Measurements from ENCODE around the gene STAG1.

STAG1 gene

DNA sequence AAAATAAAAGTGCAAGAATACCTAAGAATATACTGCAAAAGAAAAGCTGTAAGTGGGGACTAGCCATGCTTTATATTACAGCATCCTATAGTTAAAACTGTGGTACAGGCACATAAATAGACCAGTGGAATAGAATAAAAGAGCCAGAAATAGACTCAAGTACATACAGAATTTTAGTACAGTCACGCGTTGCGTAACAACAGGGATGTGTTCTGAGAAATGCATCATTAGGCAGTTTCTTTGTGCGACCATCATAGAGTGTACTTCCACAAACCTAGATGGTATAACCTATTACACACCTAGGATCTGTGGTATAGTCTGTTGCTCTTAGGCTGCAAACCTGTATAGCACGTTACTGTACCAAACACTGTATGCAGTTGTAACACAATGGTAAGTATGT, 440.2 kb downstream of the STAG1 start:
- Histone ChIP-seq H3K4me1 (ENCODE audit: control insufficient read depth, insufficient read depth, low read length, unreplicated experiment) (no peaks in the 10 kb centered on the region), H3K27ac (ENCODE audit: low read depth, low read length) (no peak overlapping the region), H3K36me3 (ENCODE audit: insufficient read depth, low read length) (no peaks in the 10 kb centered on the region), H2AFZ (ENCODE audit: low read length, unreplicated experiment) (no peak overlapping the region), H3K79me2 (ENCODE audit: control insufficient read depth, insufficient read depth, low read length, unreplicated experiment) (no peaks in the 10 kb centered on the region), H3K27me3 (ENCODE audit: insufficient read depth, low read length) (no peaks in the 10 kb centered on the region), H3K4me3 (ENCODE audit: low read depth, low read length) (no peak overlapping the region)

GRCh38 chr3:136311261-136311660, 440.9 kb downstream of the STAG1 start:
- H3K79me2 ChIP-seq (ENCODE audit: control insufficient read depth, insufficient read depth, low read length, unreplicated experiment), result no peaks in the 10 kb centered on the region
- no peak overlapping the region for H2AFZ ChIP-seq (ENCODE audit: low read length, unreplicated experiment)
- H3K27ac ChIP-seq (ENCODE audit: low read depth, low read length), result no peak overlapping the region
- no peaks in the 10 kb centered on the region for H3K27me3 ChIP-seq (ENCODE audit: insufficient read depth, low read length)
- H3K36me3 ChIP-seq (ENCODE audit: insufficient read depth, low read length), result no peaks in the 10 kb centered on the region
- no peak overlapping the region for H3K4me3 ChIP-seq (ENCODE audit: low read depth, low read length)
- no peaks in the 10 kb centered on the region for H3K4me1 ChIP-seq (ENCODE audit: control insufficient read depth, insufficient read depth, low read length, unreplicated experiment)

DNA sequence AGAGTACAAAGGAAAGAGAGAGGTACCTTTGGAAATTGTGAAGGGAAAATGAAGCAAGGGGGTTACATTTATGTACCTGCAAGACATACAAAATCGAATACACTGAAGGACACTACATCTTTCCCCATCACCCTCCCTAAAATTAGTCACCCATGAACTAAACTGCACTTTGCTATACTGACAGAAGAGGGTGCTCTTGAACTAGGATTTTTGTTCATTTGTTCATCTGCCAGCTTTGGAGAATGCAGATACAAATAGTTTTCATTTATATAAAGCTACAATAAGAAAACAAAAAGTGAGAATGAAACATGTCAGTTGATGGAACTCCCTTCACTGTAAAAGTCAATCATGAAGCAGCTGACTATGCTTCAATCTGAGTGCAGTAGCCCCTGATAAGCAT, 446.3 kb downstream of the STAG1 start:
- Histone ChIP-seq H3K27me3 (ENCODE audit: insufficient read depth, low read length) (no peaks in the 10 kb centered on the region), H3K36me3 (ENCODE audit: insufficient read depth, low read length) (no peaks in the 10 kb centered on the region), H3K4me1 (ENCODE audit: control insufficient read depth, insufficient read depth, low read length, unreplicated experiment) (no peaks in the 10 kb centered on the region), H3K27ac (ENCODE audit: low read depth, low read length) (no peak overlapping the region), H2AFZ (ENCODE audit: low read length, unreplicated experiment) (no peak overlapping the region), H3K79me2 (ENCODE audit: control insufficient read depth, insufficient read depth, low read length, unreplicated experiment) (no peaks in the 10 kb centered on the region), H3K4me3 (ENCODE audit: low read depth, low read length) (no peak overlapping the region)

- Histone ChIP-seq H3K36me3 (ENCODE audit: insufficient read depth, low read length) (no peaks in the 10 kb centered on the region), H3K4me1 (ENCODE audit: control insufficient read depth, insufficient read depth, low read length, unreplicated experiment) (no peaks in the 10 kb centered on the region), H3K27ac (ENCODE audit: low read depth, low read length) (no peak overlapping the region), H3K79me2 (ENCODE audit: control insufficient read depth, insufficient read depth, low read length, unreplicated experiment) (no peaks in the 10 kb centered on the region), H3K27me3 (ENCODE audit: insufficient read depth, low read length) (no peaks in the 10 kb centered on the region), H3K4me3 (ENCODE audit: low read depth, low read length) (no peak overlapping the region), H2AFZ (ENCODE audit: low read length, unreplicated experiment) (no peak overlapping the region)
Observed at GRCh38 chr3:136300444-136300843, 451.7 kb downstream of the STAG1 start.

- H3K36me3 ChIP-seq (ENCODE audit: insufficient read depth, low read length), result no peaks in the 10 kb centered on the region
Observed at GRCh38 chr3:136297826-136298225, 454.4 kb downstream of the STAG1 start.

DNA sequence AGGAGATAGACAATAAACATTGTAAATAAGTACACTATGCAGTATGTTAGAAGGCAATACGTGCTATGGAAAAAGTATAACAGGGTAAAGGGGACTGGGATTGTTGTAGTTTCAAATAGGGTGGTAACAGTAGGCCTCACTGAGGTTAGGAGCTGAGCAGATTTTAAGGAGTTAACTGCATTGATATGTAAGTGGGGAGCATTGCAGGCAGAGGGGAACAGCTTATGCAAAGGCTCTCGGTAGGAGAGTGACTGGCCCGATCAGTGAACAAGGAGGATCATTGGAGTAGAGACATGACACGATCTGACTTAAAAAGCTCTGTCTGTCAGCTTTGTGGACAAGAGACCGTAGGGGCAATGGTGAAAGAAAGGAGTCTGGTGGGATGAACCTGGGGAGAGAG, 455.2 kb downstream of the STAG1 start:
- Histone ChIP-seq H3K27ac (ENCODE audit: low read depth, low read length) (no peak overlapping the region), H3K4me1 (ENCODE audit: control insufficient read depth, insufficient read depth, low read length, unreplicated experiment) (no peaks in the 10 kb centered on the region), H3K27me3 (ENCODE audit: insufficient read depth, low read length) (no peaks in the 10 kb centered on the region), H3K36me3 (ENCODE audit: insufficient read depth, low read length) (no peaks in the 10 kb centered on the region), H3K79me2 (ENCODE audit: control insufficient read depth, insufficient read depth, low read length, unreplicated experiment) (no peaks in the 10 kb centered on the region), H3K4me3 (ENCODE audit: low read depth, low read length) (no peak overlapping the region), H2AFZ (ENCODE audit: low read length, unreplicated experiment) (no peak overlapping the region)

More at GRCh38 chr3:136297826-136298225, 454.4 kb downstream of the STAG1 start:
- no peak overlapping the region for H2AFZ ChIP-seq (ENCODE audit: low read length, unreplicated experiment)
- no peaks in the 10 kb centered on the region for H3K4me1 ChIP-seq (ENCODE audit: control insufficient read depth, insufficient read depth, low read length, unreplicated experiment)
- H3K79me2 ChIP-seq (ENCODE audit: control insufficient read depth, insufficient read depth, low read length, unreplicated experiment), result no peaks in the 10 kb centered on the region
- H3K27me3 ChIP-seq (ENCODE audit: insufficient read depth, low read length), result no peaks in the 10 kb centered on the region
- no peak overlapping the region for H3K4me3 ChIP-seq (ENCODE audit: low read depth, low read length)
- no peak overlapping the region for H3K27ac ChIP-seq (ENCODE audit: low read depth, low read length)

DNA sequence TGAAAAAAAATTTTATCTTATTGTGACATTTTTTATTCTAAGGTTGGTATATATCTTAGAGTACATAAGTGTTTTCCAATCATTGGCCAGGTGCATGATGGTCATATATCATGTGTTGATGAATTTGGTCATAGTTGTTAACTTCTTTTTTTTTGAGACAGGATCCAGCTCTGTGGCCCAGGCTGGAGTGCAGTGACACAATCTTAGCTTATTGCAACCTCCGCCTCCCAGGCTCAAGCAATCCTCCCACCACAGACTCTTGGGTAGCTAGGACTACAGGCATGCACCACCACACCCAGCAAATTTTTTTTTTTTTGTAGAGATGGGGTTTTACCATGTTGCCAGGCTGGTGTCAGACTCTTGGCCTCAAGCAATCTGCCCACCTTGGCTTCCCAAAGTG, 458.0 kb downstream of the STAG1 start:
- H2AFZ ChIP-seq (ENCODE audit: low read length, unreplicated experiment), result no peak overlapping the region
- no peaks in the 10 kb centered on the region for H3K79me2 ChIP-seq (ENCODE audit: control insufficient read depth, insufficient read depth, low read length, unreplicated experiment)
- no peak overlapping the region for H3K27ac ChIP-seq (ENCODE audit: low read depth, low read length)
- peaks cover 5% of the 10 kb centered on the region; the same call in 1 of the 2 replicates for H3K36me3 ChIP-seq (ENCODE audit: insufficient read depth, low read length)
- H3K27me3 ChIP-seq (ENCODE audit: insufficient read depth, low read length), result no peaks in the 10 kb centered on the region
- no peak overlapping the region for H3K4me3 ChIP-seq (ENCODE audit: low read depth, low read length)
- H3K4me1 ChIP-seq (ENCODE audit: control insufficient read depth, insufficient read depth, low read length, unreplicated experiment), result no peaks in the 10 kb centered on the region

- Histone ChIP-seq H3K79me2 (ENCODE audit: control insufficient read depth, insufficient read depth, low read length, unreplicated experiment) (no peaks in the 10 kb centered on the region), H2AFZ (ENCODE audit: low read length, unreplicated experiment) (no peak overlapping the region), H3K27ac (ENCODE audit: low read depth, low read length) (no peak overlapping the region), H3K27me3 (ENCODE audit: insufficient read depth, low read length) (no peaks in the 10 kb centered on the region), H3K4me1 (ENCODE audit: control insufficient read depth, insufficient read depth, low read length, unreplicated experiment) (no peaks in the 10 kb centered on the region), H3K36me3 (ENCODE audit: insufficient read depth, low read length) (peaks cover 5% of the 10 kb centered on the region; the same call in 1 of the 2 replicates), H3K4me3 (ENCODE audit: low read depth, low read length) (no peak overlapping the region)
Observed at GRCh38 chr3:136293279-136293678, 458.9 kb downstream of the STAG1 start.

- peaks cover 5% of the 10 kb centered on the region; the same call in 1 of the 2 replicates for H3K36me3 ChIP-seq (ENCODE audit: insufficient read depth, low read length)
Observed at GRCh38 chr3:136292500-136292899, 459.7 kb downstream of the STAG1 start.

DNA sequence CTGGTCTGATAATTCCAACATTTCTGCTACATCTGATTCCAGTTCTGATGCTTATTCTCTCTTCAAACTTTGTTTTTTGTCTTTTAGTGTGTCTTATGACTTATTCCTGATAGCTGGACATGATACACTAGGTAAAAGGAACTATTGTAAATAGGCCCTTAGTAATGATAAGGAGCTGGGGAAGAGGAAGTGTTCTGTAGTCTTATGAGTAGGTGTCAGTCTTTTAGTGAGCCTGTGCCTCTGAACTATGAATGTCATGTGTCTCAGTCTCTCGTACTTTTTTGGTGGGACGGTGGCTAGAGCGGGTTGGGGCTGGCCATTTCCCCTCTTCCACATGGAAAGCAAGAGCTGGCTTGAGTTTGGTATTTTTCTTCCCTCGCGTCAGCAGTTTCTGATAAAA, 460.9 kb downstream of the STAG1 start:
- Histone ChIP-seq H2AFZ (ENCODE audit: low read length, unreplicated experiment) (no peak overlapping the region), H3K36me3 (ENCODE audit: insufficient read depth, low read length) (peaks cover 5% of the 10 kb centered on the region; the same call in 1 of the 2 replicates)

More at GRCh38 chr3:136292500-136292899, 459.7 kb downstream of the STAG1 start:
- H2AFZ ChIP-seq (ENCODE audit: low read length, unreplicated experiment), result no peak overlapping the region
- H3K4me1 ChIP-seq (ENCODE audit: control insufficient read depth, insufficient read depth, low read length, unreplicated experiment), result no peaks in the 10 kb centered on the region
- no peaks in the 10 kb centered on the region for H3K79me2 ChIP-seq (ENCODE audit: control insufficient read depth, insufficient read depth, low read length, unreplicated experiment)
- no peak overlapping the region for H3K4me3 ChIP-seq (ENCODE audit: low read depth, low read length)
- H3K27me3 ChIP-seq (ENCODE audit: insufficient read depth, low read length), result no peaks in the 10 kb centered on the region
- no peak overlapping the region for H3K27ac ChIP-seq (ENCODE audit: low read depth, low read length)

More for the DNA sequence above, 460.9 kb downstream of the STAG1 start:
- H3K79me2 ChIP-seq (ENCODE audit: control insufficient read depth, insufficient read depth, low read length, unreplicated experiment), result no peaks in the 10 kb centered on the region
- H3K27ac ChIP-seq (ENCODE audit: low read depth, low read length), result no peak overlapping the region
- H3K4me3 ChIP-seq (ENCODE audit: low read depth, low read length), result no peak overlapping the region
- H3K4me1 ChIP-seq (ENCODE audit: control insufficient read depth, insufficient read depth, low read length, unreplicated experiment), result no peaks in the 10 kb centered on the region
- no peaks in the 10 kb centered on the region for H3K27me3 ChIP-seq (ENCODE audit: insufficient read depth, low read length)
